ENCODE measurements around the gene ADCY3.

The ADCY3 gene

GRCh38 chr2:24859968-24860600 is 60.0 kb downstream of the ADCY3 start:
- DNase-seq (ENCODE audit: extremely low read depth, low read depth) = no peak
- TF ChIP-seq, protein P1, sequence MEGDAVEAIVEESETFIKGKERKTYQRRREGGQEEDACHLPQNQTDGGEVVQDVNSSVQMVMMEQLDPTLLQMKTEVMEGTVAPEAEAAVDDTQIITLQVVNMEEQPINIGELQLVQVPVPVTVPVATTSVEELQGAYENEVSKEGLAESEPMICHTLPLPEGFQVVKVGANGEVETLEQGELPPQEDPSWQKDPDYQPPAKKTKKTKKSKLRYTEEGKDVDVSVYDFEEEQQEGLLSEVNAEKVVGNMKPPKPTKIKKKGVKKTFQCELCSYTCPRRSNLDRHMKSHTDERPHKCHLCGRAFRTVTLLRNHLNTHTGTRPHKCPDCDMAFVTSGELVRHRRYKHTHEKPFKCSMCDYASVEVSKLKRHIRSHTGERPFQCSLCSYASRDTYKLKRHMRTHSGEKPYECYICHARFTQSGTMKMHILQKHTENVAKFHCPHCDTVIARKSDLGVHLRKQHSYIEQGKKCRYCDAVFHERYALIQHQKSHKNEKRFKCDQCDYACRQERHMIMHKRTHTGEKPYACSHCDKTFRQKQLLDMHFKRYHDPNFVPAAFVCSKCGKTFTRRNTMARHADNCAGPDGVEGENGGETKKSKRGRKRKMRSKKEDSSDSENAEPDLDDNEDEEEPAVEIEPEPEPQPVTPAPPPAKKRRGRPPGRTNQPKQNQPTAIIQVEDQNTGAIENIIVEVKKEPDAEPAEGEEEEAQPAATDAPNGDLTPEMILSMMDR (IDR thresholded peaks at IDR 0.05; ENCODE audit: low read depth, low read length) = no peak

GRCh38 chr2:24858996-24859395 is 61.0 kb downstream of the ADCY3 start:
- TF ChIP-seq, protein P1 (IDR thresholded peaks at IDR 0.05; ENCODE audit: low read depth, low read length) = no peak
- no peak for DNase-seq (ENCODE audit: extremely low read depth, low read depth)

DNA sequence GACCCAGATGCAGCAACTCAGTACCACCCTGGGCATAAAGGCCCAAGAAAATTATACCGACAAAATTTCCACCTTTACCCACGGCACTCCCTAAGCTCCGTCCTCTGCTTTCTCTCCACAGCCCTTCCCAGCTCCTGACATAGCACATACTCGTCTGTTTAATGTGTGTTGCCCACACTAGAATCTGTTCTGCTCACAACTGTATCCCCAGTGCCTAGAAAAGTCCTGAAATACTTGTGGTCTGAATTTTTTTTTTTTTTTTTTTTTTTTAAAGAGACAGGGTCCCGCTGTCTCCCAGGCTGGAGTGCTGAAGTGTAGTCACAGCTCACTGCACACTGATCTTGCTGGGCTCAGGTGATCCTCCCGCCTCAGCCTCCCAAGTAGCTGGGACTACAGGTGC is 62.3 kb downstream of the ADCY3 start:
- TF ChIP-seq, protein P1 (IDR thresholded peaks at IDR 0.05; ENCODE audit: low read depth, low read length) = no peak
- DNase-seq (ENCODE audit: extremely low read depth, low read depth) = no peak

- TF ChIP-seq, protein P1 (IDR thresholded peaks at IDR 0.05; ENCODE audit: low read depth, low read length) = no peak
- no peak for DNase-seq (ENCODE audit: extremely low read depth, low read depth)
Measured at GRCh38 chr2:24856791-24857211, 63.2 kb downstream of the ADCY3 start.

DNA sequence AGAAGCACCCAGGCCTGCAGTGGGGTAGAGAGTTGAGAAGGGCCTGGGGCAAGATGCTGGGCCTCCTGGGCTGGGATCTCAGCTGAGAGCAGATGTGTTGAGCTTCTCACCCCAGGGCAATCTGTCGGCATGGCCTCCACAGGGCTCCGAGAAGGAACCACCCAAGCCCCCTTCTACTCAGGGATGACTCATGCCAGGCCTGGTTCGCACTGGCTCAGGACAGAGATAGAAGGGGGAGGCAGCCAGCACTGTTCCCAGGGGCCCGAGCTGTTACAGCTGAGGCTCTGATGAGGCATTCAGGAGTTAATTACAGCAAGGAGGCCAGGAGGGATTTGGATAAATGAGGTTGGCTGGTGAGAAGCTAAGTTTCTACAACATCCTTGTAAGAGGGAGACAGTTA is 64.3 kb downstream of the ADCY3 start:
- no peak for DNase-seq (ENCODE audit: extremely low read depth, low read depth)
- TF ChIP-seq, protein P1 (IDR thresholded peaks at IDR 0.05; ENCODE audit: low read depth, low read length) = no peak

DNA sequence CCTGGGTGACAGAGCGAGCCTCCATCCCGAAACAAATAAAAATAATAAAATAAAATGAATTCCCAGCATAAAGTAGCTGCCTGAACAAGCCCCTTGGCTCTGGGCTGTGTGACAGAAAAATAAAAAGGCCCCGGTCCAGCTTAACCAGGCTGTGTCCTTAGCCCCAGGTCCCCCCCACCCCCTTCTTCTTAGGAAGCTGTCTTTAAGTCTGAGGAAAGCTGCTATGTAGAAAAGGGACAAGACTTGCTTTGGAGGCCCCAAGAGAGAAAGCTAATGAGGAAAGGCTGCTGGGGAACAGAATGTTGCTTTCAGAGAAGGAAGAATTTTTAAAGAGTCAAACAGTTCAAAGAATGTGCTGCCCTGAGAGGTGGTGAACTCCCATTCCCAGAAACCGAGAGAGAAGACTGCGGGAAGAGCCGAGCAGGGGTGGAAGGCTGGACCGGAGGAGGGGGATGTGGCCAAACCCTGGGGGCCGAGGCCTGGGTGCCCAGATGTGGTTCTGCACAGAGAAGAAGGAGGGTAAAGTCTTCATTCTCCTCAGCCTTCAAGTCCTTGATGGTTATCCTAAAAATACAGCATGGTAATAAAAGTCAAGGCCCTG is 64.9 kb downstream of the ADCY3 start:
- TF ChIP-seq, protein P1 (IDR thresholded peaks at IDR 0.05; ENCODE audit: low read depth, low read length) = no peak
- no peak for DNase-seq (ENCODE audit: extremely low read depth, low read depth)

GRCh38 chr2:24853996-24854395 is 66.0 kb downstream of the ADCY3 start:
- TF ChIP-seq, protein P1 (IDR thresholded peaks at IDR 0.05; ENCODE audit: low read depth, low read length) = no peak
- no peak for DNase-seq (ENCODE audit: extremely low read depth, low read depth)

Measured in AG09319 (cell line).